Measurements from ENCODE around the gene FMN1. TPM values are rescaled to one million over a fixed set of nuclear protein-coding genes. Genes with fewer than 3 reads are reported as not detected.
A peak's percentile ranks its signal among the peaks of the same experiment; 100 is the strongest.

FMN1 gene
- total RNA-seq, 1 experiment from 2014 or later = 0.37 TPM

DNA sequence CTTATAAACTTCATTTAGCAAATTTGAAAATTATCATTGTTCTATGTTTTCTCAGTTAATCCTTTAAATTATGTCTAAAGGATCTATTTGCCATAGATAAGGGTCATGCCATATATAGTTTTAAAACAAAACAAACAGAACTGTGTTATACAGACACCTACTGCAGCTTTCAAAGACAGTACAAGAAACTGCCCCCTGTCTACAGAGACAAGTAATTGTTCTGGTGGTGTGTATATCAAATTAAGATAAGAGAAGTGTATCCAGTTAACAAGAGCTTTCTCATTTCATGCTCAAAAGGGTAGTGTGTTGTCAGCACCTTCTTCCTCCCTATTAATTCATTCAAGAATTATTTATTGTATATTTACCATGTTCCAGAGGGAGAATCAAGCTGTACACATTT is 201.2 kb downstream of the FMN1 start:
- Histone ChIP-seq H3K27me3 (replicated peaks; ENCODE audit: insufficient read depth, low read depth, low read length, poor library complexity) (no peaks in the 10 kb centered on the region), H3K4me1 (ENCODE audit: insufficient read depth, low read length, poor library complexity, severe bottlenecking) (no peaks in the 10 kb centered on the region), H3K27ac (ENCODE audit: low read depth, low read length, poor library complexity, severe bottlenecking) (no peak overlapping the region), H3K36me3 (ENCODE audit: insufficient read depth, low read length, poor library complexity, severe bottlenecking) (no peaks in the 10 kb centered on the region), H3K9me3 (ENCODE audit: low read depth, low read length, poor library complexity, severe bottlenecking) (no peaks in the 10 kb centered on the region), H3K4me3 (ENCODE audit: low read depth, low read length, poor library complexity, severe bottlenecking) (no peak overlapping the region)
- intact Hi-C loops (cut with micrococcal nuclease; ENCODE audit: unreplicated experiment) = no loop called here
- TF ChIP-seq, protein P1, sequence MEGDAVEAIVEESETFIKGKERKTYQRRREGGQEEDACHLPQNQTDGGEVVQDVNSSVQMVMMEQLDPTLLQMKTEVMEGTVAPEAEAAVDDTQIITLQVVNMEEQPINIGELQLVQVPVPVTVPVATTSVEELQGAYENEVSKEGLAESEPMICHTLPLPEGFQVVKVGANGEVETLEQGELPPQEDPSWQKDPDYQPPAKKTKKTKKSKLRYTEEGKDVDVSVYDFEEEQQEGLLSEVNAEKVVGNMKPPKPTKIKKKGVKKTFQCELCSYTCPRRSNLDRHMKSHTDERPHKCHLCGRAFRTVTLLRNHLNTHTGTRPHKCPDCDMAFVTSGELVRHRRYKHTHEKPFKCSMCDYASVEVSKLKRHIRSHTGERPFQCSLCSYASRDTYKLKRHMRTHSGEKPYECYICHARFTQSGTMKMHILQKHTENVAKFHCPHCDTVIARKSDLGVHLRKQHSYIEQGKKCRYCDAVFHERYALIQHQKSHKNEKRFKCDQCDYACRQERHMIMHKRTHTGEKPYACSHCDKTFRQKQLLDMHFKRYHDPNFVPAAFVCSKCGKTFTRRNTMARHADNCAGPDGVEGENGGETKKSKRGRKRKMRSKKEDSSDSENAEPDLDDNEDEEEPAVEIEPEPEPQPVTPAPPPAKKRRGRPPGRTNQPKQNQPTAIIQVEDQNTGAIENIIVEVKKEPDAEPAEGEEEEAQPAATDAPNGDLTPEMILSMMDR (conservative IDR thresholded peaks at IDR 0.05; ENCODE audit: low read depth, low read length) = peak; percentile 49
- TF ChIP-seq EZH2 (IDR thresholded peaks at IDR 0.05; ENCODE audit: borderline replicate concordance, low read depth, low read length, poor library complexity, severe bottlenecking) = no peak
- no TSS peak for BruUV-seq (replicated peaks)
- DNase-seq (ENCODE audit: low spot score) = peak; percentile 15
- ChIA-PET POLR2A (ENCODE audit: low non-redundant PET) (no interaction called here), CTCF (interaction anchor here (1.7 to 2.5 kb wide), 2 partner anchors 57 to 330 kb away, joined by 5 to 10 read pairs; no protein-coding TSS in a partner anchor)

- DNase-seq (ENCODE audit: low spot score) = no peak
- Histone ChIP-seq H3K4me1 (ENCODE audit: insufficient read depth, low read length, poor library complexity, severe bottlenecking) (no peaks in the 10 kb centered on the region), H3K4me3 (ENCODE audit: low read depth, low read length, poor library complexity, severe bottlenecking) (no peak overlapping the region), H3K36me3 (ENCODE audit: insufficient read depth, low read length, poor library complexity, severe bottlenecking) (no peaks in the 10 kb centered on the region), H3K27me3 (replicated peaks; ENCODE audit: insufficient read depth, low read depth, low read length, poor library complexity) (peaks cover 5% of the 10 kb centered on the region), H3K9me3 (ENCODE audit: low read depth, low read length, poor library complexity, severe bottlenecking) (no peaks in the 10 kb centered on the region), H3K27ac (ENCODE audit: low read depth, low read length, poor library complexity, severe bottlenecking) (no peak overlapping the region)
- ChIA-PET POLR2A (ENCODE audit: low non-redundant PET) (no interaction called here), CTCF (no interaction called here)
- TF ChIP-seq EZH2 (IDR thresholded peaks at IDR 0.05; ENCODE audit: borderline replicate concordance, low read depth, low read length, poor library complexity, severe bottlenecking) = no peak
- TF ChIP-seq, protein P1 (conservative IDR thresholded peaks at IDR 0.05; ENCODE audit: low read depth, low read length) = no peak
- intact Hi-C loops (cut with micrococcal nuclease; ENCODE audit: unreplicated experiment) = no loop called here
- no TSS peak for BruUV-seq (replicated peaks)
These were observed 202.8 kb downstream of the FMN1 start for GRCh38 chr15:32991619-32992111.

- Histone ChIP-seq H3K36me3 (ENCODE audit: insufficient read depth, low read length, poor library complexity, severe bottlenecking) (no peaks in the 10 kb centered on the region), H3K4me1 (ENCODE audit: insufficient read depth, low read length, poor library complexity, severe bottlenecking) (no peaks in the 10 kb centered on the region), H3K27me3 (replicated peaks; ENCODE audit: insufficient read depth, low read depth, low read length, poor library complexity) (peaks cover 8% of the 10 kb centered on the region), H3K4me3 (ENCODE audit: low read depth, low read length, poor library complexity, severe bottlenecking) (no peak overlapping the region), H3K9me3 (ENCODE audit: low read depth, low read length, poor library complexity, severe bottlenecking) (no peaks in the 10 kb centered on the region), H3K27ac (ENCODE audit: low read depth, low read length, poor library complexity, severe bottlenecking) (no peak overlapping the region)
- intact Hi-C loops (cut with micrococcal nuclease; ENCODE audit: unreplicated experiment) = no loop called here
- POLR2A ChIA-PET (ENCODE audit: low non-redundant PET) = no interaction called here
- TF ChIP-seq, protein P1 (conservative IDR thresholded peaks at IDR 0.05; ENCODE audit: low read depth, low read length) = no peak
- no peak for TF ChIP-seq EZH2 (IDR thresholded peaks at IDR 0.05; ENCODE audit: borderline replicate concordance, low read depth, low read length, poor library complexity, severe bottlenecking)
- no TSS peak for BruUV-seq (replicated peaks)
- CTCF ChIA-PET = no interaction called here
- no peak for DNase-seq (ENCODE audit: low spot score)
These were observed 204.4 kb downstream of the FMN1 start for GRCh38 chr15:32990071-32990470.

Data from A673 (cell line).